Neuronal stem cell (in vitro differentiated cells): ENCODE data around the gene ST6GAL1.

Source experiments
- DNase-seq: peaks from one replicate; pipeline ENCODE4 v3.0.0-alpha.2; 2013; ENCODE audit warnings: low spot score
- H2AFZ ChIP-seq: one replicate; pipeline ENCODE4 v1.6.1; 2013; ENCODE audit warnings: mild to moderate bottlenecking, low read length, inconsistent platforms
- H2AK5ac ChIP-seq: 2 replicates; pipeline ENCODE4 v1.6.1; 2013; ENCODE audit warnings: low read depth, mild to moderate bottlenecking, inconsistent platforms, low read length, moderate library complexity, mixed read lengths
- H2BK120ac ChIP-seq: 2 replicates; pipeline ENCODE4 v1.6.1; 2013; ENCODE audit warnings: low read depth, mild to moderate bottlenecking, inconsistent platforms, low read length, moderate library complexity, mixed read lengths
- H2BK12ac ChIP-seq: one replicate; pipeline ENCODE4 v1.6.1; 2013; ENCODE audit warnings: low read length, inconsistent platforms
- H2BK15ac ChIP-seq: 2 replicates; pipeline ENCODE4 v1.6.1; 2013; ENCODE audit warnings: mild to moderate bottlenecking, low read length, inconsistent platforms, mixed read lengths
- H2BK5ac ChIP-seq: one replicate; pipeline ENCODE4 v1.6.1; 2013; ENCODE audit warnings: inconsistent platforms, mild to moderate bottlenecking, low read length, moderate library complexity
- H3K14ac ChIP-seq: one replicate; pipeline ENCODE4 v1.6.1; 2013; ENCODE audit warnings: low read length, inconsistent platforms
- H3K18ac ChIP-seq: 2 replicates; pipeline ENCODE4 v1.6.1; 2013; ENCODE audit warnings: low read length, inconsistent platforms
- H3K23ac ChIP-seq: 2 replicates; pipeline ENCODE4 v1.6.1; 2013; ENCODE audit warnings: low read depth, mild to moderate bottlenecking, mixed read lengths, low read length, inconsistent platforms; ENCODE audit not compliant: poor library complexity
- H3K27ac ChIP-seq: replicated peaks from 3 replicates; pipeline ENCODE4 v1.5.1; 2013; ENCODE audit warnings: low read length, inconsistent platforms
- H3K27me3 ChIP-seq, 3 experiments: 2 replicates each; pipeline ENCODE4 v1.6.1; 2013; ENCODE audit warnings: low read length in 3 of 3, mild to moderate bottlenecking in 2 of 3, inconsistent platforms in 1 of 3, low read depth in 1 of 3, mixed read lengths in 1 of 3, moderate library complexity in 1 of 3; ENCODE audit not compliant: control insufficient read depth in 3 of 3, insufficient read depth in 3 of 3
- H3K36me3 ChIP-seq, 2 donors: replicated peaks in 1 of 2; 2 replicates each; pipeline ENCODE4 v1.6.1; 2013; ENCODE audit warnings: low read length in 2 of 2; ENCODE audit not compliant: control insufficient read depth in 2 of 2, insufficient read depth in 2 of 2
- H3K4ac ChIP-seq: 2 replicates; pipeline ENCODE4 v1.6.1; 2013; ENCODE audit warnings: inconsistent platforms, mild to moderate bottlenecking, low read length, moderate library complexity
- H3K4me1 ChIP-seq, 2 donors: 1 replicate in 1 of 2; 2 replicates in 1 of 2; pipeline ENCODE4 v1.6.1; 2013; ENCODE audit warnings: low read length in 2 of 2, low read depth in 1 of 2; ENCODE audit not compliant: control insufficient read depth in 2 of 2, insufficient read depth in 1 of 2
- H3K4me2 ChIP-seq: one replicate; pipeline ENCODE4 v1.6.1; 2013; ENCODE audit warnings: mild to moderate bottlenecking, low read length, inconsistent platforms; ENCODE audit not compliant: insufficient read depth, poor library complexity, severe bottlenecking
- H3K4me3 ChIP-seq, 2 donors: 2 replicates each; pipeline ENCODE4 v1.5.1; 2013; ENCODE audit warnings: low read length in 2 of 2, mild to moderate bottlenecking in 2 of 2, inconsistent platforms in 1 of 2, moderate library complexity in 1 of 2
- H3K79me1 ChIP-seq: one replicate; pipeline ENCODE4 v1.6.1; 2013; ENCODE audit warnings: low read depth, mild to moderate bottlenecking, inconsistent platforms, low read length, moderate library complexity
- H3K9ac ChIP-seq: one replicate; pipeline ENCODE4 v1.6.1; 2013; ENCODE audit warnings: mild to moderate bottlenecking, low read depth, low read length, inconsistent platforms; ENCODE audit not compliant: poor library complexity
- H3K9me3 ChIP-seq, 2 donors: replicated peaks in 1 of 2; 2 replicates each; pipeline versions ENCODE3 to v1.6.1; 2013; ENCODE audit warnings: low read length in 2 of 2, mild to moderate bottlenecking in 2 of 2, inconsistent platforms in 1 of 2, low read depth in 1 of 2, mixed read lengths in 1 of 2, moderate library complexity in 1 of 2; ENCODE audit not compliant: control insufficient read depth in 2 of 2, insufficient read depth in 1 of 2
- H4K8ac ChIP-seq: one replicate; pipeline ENCODE4 v1.6.1; 2013; ENCODE audit warnings: low read depth, mild to moderate bottlenecking, inconsistent platforms, low read length, moderate library complexity
- H4K91ac ChIP-seq: one replicate; pipeline ENCODE4 v1.6.1; 2013; ENCODE audit warnings: low read length, low read depth, mild to moderate bottlenecking, inconsistent platforms; ENCODE audit not compliant: poor library complexity
- WGBS, 2 donors: extraction: QIAGEN DNeasy Blood & Tissue Kit; methylation state at CpG; one replicate each; pipeline ENCODE4 v1.1.7; 2013; ENCODE audit warnings: missing lambda C conversion rate in 2 of 2, mixed read lengths in 1 of 2; ENCODE audit not compliant: insufficient read length in 2 of 2, insufficient replicate concordance in 1 of 2; ENCODE audit errors: extremely low coverage in 2 of 2; 5-methylcytosine and 5-hydroxymethylcytosine counted together

ST6GAL1 gene

DNA sequence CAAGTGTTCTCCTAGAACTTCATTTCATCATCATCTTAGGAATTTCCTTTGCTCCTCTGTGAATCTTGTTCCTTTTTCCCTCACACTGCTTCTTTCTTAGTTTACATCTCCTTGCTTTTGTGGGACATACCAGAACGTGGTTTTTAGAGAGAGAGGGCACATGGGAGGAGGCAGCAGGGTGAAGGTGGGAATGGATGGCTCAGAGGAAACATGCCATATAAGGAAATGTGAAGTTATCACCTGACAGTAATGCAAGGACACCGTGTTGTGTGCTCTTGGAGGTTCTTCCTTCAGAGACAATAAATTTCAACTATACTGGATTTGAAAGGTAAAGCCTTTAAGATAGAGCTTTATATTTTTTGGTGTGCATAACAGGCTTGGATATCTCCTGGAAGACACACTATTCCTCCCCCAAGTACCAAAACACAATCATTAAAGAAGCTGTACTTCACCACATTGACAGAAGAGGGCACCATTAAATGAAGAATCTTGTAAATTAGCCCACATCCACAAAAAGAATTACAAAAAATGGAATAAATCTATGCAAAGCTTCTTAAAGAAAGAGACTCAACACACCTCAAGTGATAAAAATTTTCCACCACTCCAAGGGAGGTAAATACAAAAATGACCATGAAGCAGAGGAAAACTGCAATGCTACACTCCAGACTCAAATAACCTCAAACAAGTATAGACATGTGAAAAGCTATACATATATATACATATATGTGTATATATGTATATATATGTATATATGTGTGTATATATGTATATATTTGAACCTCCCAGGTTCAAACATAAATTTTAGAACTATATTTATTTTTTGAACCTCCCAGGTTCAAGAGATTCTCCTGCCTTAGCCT lies 182.8 kb downstream of the ST6GAL1 start:
- H3K18ac ChIP-seq, result no peak overlapping the region
- no peak overlapping the region for H4K91ac ChIP-seq
- H3K9ac ChIP-seq, result no peak overlapping the region
- peaks cover 1% of the 10 kb centered on the region for H3K79me1 ChIP-seq
- no CpG with 5 or more reads among the region's 2 CpGs for WGBS, 2 donors
- no peak for DNase-seq
- no peak overlapping the region for H3K23ac ChIP-seq
- no peak overlapping the region for H3K4ac ChIP-seq
- H2BK15ac ChIP-seq, result no peak overlapping the region
- H3K27me3 ChIP-seq, result no peaks in the 10 kb centered on the region
- H2AFZ ChIP-seq, result no peak overlapping the region
- H4K8ac ChIP-seq, result no peak overlapping the region
- H2BK5ac ChIP-seq, result no peak overlapping the region
- no peaks in the 10 kb centered on the region for H3K9me3 ChIP-seq
- no peak overlapping the region for H3K14ac ChIP-seq
- H2BK12ac ChIP-seq, result no peak overlapping the region
- H3K36me3 ChIP-seq, result peaks cover 0 to 2% of the 10 kb centered on the region in 2 donors
- no peak overlapping the region for H3K4me3 ChIP-seq
- H3K27ac ChIP-seq, result no peak overlapping the region
- H2AK5ac ChIP-seq, result no peak overlapping the region
- no peaks in the 10 kb centered on the region for H3K4me1 ChIP-seq
- no peak overlapping the region for H2BK120ac ChIP-seq
- H3K4me2 ChIP-seq, result no peak overlapping the region

DNA sequence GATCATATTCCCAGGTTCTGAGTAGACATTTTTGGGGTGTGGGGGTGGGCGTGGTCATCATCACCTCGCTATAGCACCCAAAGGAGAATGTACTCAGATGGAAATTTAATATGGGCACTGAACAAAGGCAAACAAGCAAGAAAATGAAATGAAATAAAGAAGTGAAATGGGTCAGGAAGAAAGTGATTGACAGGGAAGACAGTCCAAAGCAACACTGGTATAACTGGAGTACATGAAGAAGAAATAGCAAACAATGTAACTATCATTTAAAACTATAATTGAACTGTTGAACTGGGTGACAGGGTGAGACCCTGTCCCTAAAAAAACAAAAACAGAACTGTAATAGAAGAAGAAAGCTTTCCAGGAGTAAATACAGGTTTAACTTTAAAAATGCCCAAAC lies 184.2 kb downstream of the ST6GAL1 start:
- WGBS, 2 donors, result no CpG with 5 or more reads among the region's 2 CpGs
- DNase-seq, result no peak

DNA sequence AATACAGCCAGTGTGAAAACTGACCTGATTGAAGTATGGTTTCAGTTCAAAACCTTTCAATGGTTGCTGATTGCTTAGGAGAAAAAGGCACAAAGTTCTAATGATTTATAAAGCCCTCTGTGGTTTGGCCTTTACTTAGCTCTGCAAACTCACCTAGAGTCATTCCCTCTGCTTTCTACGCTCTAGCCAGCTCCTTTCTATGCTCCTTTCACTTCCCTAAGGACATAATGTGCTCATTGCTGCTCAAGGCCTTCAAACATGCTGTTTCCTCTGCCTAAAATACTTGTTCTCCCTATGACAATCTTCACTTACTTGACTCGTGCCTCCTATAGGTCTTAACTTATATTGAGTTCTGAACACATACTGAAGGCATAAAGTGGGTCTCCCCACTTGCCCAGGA lies 190.0 kb downstream of the ST6GAL1 start:
- H3K4ac ChIP-seq, result no peak overlapping the region
- H3K79me1 ChIP-seq, result peaks cover 1% of the 10 kb centered on the region
- H3K4me1 ChIP-seq, result no peaks in the 10 kb centered on the region
- no peak overlapping the region for H4K91ac ChIP-seq
- H2BK15ac ChIP-seq, result no peak overlapping the region
- H3K9ac ChIP-seq, result no peak overlapping the region
- no peaks in the 10 kb centered on the region for H3K9me3 ChIP-seq
- no peak overlapping the region for H2BK12ac ChIP-seq
- no peak overlapping the region for H4K8ac ChIP-seq
- H3K4me2 ChIP-seq, result no peak overlapping the region
- peaks cover 0 to 2% of the 10 kb centered on the region in 2 donors for H3K36me3 ChIP-seq
- no peak for DNase-seq
- no peak overlapping the region for H3K23ac ChIP-seq
- no peak overlapping the region for H2AFZ ChIP-seq
- H3K14ac ChIP-seq, result no peak overlapping the region
- no peak overlapping the region for H3K4me3 ChIP-seq
- no peak overlapping the region for H2AK5ac ChIP-seq
- no peaks in the 10 kb centered on the region for H3K27me3 ChIP-seq
- H3K27ac ChIP-seq, result no peak overlapping the region
- H2BK120ac ChIP-seq, result no peak overlapping the region
- no peak overlapping the region for H2BK5ac ChIP-seq
- WGBS, 2 donors, result no CpG with 5 or more reads among the region's 2 CpGs
- no peak overlapping the region for H3K18ac ChIP-seq

More for the DNA sequence above, 184.2 kb downstream of the ST6GAL1 start:
- Histone ChIP-seq H3K36me3 (peaks cover 0 to 2% of the 10 kb centered on the region in 2 donors), H3K27me3 (no peaks in the 10 kb centered on the region), H3K4me1 (no peaks in the 10 kb centered on the region), H3K4me2 (no peak overlapping the region), H3K23ac (no peak overlapping the region), H2BK120ac (no peak overlapping the region), H3K79me1 (peaks cover 1% of the 10 kb centered on the region), H4K91ac (no peak overlapping the region), H3K18ac (no peak overlapping the region), H2AK5ac (no peak overlapping the region), H4K8ac (no peak overlapping the region), H3K9ac (no peak overlapping the region), H2AFZ (no peak overlapping the region), H3K14ac (no peak overlapping the region), H2BK5ac (no peak overlapping the region), H2BK15ac (no peak overlapping the region), H2BK12ac (no peak overlapping the region), H3K9me3 (no peaks in the 10 kb centered on the region), H3K4me3 (no peak overlapping the region), H3K27ac (no peak overlapping the region), H3K4ac (no peak overlapping the region)

DNA sequence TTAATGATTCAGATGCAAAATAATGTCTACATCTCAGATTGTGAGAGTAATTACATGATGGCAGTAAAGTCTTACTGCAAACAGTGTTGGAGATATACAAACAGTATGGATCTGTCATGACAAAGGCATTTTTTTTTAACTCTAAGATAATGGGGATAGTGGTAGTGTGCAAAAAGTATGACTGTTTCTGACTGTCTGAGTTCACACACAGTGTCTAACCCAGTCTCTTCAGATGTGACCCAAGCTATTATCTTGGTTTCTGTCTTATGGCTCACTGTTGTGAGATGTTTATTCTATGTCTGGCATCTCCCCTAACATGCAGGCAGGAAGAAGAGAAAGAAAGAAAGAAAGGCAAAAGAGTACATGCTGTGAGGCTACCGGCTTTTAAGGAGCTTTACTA lies 191.9 kb downstream of the ST6GAL1 start:
- Histone ChIP-seq H3K9me3 (no peaks in the 10 kb centered on the region), H2AFZ (no peak overlapping the region), H4K91ac (no peak overlapping the region), H2BK12ac (no peak overlapping the region), H2BK15ac (no peak overlapping the region), H3K27me3 (no peaks in the 10 kb centered on the region), H2BK120ac (no peak overlapping the region), H3K23ac (no peak overlapping the region), H3K4ac (no peak overlapping the region), H3K9ac (no peak overlapping the region), H3K18ac (no peak overlapping the region), H3K79me1 (peaks cover 1% of the 10 kb centered on the region), H3K4me3 (no peak overlapping the region), H3K27ac (no peak overlapping the region), H2BK5ac (no peak overlapping the region), H3K36me3 (peaks cover 0 to 2% of the 10 kb centered on the region in 2 donors), H3K14ac (no peak overlapping the region), H2AK5ac (no peak overlapping the region), H3K4me2 (no peak overlapping the region), H4K8ac (no peak overlapping the region), H3K4me1 (no peaks in the 10 kb centered on the region)
- DNase-seq, result no peak
- no CpG with 5 or more reads among the region's 1 CpG for WGBS, 2 donors
